CD4-positive, alpha-beta T cell treated with Interleukin-17A for 4 hours (primary cell): Measurements from ENCODE around the gene FOXJ1.

Experiments used
- DNase-seq: peaks from one replicate; pipeline ENCODE4 v3.0.0-alpha.2; 2020; ENCODE audit warnings: mixed read lengths

The FOXJ1 gene

DNA sequence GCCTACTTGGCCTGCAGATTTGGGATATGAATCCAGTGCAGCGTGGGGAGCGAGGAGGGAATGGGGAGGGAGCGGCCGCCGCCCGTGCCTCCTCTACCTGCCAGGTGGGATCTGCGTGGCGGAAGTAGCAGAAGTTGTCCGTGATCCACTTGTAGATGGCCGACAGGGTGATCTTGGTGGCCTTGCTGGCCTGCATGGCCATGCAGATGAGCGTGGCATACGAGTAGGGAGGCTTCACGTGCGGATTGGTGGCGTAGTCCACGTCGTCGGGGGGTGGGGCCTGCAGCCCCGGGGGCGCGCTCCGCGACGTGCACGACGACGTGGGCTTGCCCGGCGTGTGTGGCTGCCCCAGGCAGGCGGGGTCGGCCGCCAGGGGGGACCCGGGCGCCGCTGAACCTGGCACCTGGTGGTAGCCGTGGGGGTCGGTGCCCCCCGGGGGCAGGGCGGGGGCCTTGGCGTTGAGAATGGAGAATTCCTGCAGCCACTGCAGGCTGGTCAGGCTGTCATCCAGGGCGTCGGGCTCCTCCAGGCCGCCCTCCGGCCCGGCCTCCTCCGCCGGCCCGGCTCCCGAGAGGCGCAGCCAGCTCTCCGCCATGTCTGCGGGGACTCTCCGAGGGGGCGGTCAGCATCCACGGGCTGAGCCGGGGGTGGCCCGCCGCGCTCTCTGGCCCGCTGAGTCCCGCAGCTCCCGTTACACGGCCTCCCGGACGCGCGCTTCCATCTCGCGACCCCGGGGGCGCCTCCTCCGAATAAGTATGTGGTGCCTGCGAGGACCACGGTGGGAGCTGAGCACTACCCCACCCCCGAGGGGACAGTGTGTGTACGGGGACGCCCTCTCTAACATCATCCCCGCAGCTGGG, 1.0 kb downstream of the FOXJ1 start:
- DNase-seq = peak; percentile 55

DNA sequence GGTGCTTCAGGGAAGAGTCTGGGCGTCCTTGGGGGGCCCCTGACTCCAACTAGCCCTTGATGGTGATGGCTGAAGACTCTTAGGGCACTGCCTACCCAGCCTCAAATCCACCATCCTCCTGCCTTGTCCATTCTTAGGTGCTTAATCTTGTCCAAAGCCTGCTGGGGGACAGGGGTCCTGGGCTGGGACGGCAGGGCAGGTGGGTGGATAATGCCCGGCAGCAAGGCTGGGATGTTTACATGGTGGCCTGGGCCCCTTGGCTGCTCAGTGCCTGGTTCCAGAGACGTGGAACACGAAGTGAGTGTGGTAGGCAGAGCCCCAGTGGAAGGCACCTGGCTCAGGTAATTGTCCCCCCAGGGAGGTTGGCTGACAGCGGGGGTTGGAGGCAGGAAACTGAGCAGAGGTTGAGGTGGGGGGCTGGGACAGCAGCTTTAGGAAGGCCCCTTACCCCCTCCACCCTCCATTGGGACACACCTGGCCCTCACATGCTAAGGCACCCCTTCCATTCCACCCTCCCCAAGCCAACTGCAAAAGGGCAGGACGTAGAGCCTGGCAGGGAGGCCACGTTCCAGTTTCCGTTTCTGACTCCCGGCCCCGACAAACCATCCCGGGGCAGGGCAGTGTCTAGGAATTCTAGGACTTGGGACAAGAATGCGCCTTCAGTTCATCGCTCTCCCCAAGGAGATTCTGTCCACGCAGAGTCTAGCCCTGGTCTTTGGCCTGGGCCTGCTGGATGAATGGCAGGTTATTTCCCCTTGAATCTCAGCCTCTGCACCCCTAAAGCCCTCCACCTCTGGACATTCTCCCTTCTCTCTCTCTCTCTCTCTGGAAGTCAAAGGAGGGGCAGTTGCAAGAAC, 1.9 kb downstream of the FOXJ1 start:
- DNase-seq = no peak

DNA sequence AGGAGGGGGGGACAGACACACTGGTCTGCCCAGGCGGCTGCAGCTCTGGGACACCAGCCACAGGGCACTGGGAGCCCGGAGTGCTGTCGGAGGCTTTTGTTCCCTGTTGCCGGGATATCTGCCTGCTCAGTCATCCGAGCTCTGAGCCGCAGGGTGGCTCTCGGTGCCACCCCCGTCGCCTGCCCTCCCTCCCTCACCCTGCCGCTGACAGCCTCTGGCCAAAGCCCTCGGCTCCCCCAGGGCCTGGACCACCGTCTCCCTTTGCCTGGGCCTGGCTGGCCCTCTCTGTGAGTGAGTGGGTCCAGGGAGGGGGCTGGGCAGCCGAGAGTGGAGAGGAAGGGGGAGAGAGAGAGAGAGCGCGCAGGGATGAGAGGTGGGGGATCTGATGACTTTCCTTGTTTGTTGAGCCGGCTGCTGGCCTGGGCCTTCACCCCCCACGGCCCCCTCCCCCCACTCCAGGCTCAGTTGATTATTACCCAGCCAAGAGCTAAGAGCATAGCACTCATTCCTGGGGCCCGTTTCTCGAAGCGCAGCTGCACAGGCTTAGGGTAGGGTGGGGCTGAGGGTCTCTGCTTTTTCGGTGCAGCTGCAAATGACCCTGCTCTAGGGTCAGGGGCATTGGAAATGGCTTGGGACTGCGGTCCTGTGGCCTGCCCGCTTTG, 2.7 kb downstream of the FOXJ1 start:
- DNase-seq = no peak

DNA sequence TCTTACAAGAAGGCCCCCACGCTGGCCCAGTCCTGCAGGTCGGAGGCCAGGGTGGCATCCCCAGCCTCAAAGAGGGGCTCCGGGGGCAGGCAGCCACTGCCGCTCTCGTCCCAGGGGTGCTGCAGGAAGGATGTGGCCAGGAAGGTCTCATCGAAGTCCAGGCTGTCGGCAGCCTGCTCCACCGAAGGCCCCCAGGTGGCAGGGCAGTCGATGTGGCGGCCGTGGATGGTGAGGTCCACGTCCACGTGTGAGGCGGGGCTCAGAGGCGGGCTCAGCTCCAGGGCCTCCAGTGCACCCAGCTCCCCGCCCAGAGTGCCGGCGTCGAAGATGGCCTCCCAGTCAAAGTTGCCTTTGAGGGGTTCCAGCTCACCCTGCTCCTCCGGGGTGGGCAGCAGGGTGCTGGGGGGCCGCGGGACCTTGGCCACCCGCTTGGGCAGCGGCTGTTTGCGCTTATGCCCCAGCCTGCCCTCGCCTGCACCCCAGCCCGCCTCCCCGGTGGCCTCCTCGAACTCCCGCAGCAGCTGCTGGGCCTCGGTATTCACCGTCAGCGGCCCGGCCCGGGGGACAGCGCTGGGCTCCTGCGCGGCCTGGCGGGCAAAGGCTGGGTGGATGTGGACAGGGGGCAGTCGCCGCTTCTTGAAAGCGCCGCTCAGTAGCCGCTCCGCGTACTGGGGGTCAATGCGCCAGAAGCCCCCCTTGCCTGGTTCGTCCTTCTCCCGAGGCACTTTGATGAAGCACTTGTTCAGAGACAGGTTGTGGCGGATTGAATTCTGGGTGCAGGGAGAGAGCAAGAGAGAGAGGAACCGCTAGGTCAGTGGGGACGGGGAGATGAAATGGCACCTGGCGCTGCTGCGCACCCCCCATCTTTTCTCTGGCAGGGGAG, 3.5 kb downstream of the FOXJ1 start:
- DNase-seq = no peak

DNA sequence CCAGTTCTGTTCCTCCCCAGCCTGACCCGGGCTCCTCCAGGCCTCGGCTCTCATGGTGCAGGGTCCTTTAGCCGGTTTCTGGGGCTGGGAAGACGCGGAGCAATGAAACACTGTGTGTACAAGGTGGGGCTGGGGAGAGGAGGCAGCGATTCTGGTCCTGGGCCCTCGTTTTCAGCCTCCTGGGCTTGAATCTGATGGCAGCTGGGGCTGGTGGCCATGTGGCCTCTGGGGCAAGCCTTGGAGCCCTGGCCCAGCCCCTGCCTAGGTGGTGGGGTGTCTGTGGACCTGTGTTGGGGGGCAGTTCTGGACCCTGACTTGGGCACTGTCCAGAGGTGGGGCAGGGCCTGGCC, 4.1 kb downstream of the FOXJ1 start:
- no peak for DNase-seq

DNA sequence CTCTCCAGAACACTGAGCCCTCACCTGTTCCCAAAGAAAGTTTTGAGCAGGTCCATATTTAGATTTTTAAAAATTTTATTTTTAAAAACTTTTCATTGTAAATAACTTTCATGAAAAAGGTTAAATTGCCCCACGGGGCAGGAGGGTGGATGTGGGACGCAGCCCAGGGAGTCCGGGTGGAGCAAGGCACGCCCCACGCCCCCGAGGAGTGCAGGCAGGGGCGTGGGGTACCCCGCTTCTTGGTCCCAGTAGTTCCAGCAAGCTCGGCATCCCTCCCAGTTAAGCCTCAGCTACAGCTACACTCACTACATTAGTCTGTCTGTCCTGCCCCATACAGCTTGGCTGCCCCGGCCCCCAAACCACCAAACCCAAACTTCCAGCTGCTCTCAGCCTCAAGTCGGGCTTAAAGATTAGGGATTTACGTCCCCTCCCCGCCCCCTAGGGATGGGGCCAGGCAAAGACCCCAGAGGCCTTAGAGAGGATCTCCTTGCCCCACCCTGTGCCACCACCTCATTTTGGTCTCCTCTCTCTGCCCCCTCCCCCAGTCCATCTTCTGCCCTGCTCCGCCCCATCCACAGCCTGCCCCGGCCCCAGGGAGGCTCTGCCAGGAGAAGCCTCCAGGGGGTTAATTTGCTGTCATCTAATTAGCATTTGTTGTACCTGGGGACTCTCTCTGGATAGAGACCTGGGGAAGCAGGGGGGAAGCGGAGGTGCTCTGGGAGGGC, 4.6 kb downstream of the FOXJ1 start:
- no peak for DNase-seq

DNA sequence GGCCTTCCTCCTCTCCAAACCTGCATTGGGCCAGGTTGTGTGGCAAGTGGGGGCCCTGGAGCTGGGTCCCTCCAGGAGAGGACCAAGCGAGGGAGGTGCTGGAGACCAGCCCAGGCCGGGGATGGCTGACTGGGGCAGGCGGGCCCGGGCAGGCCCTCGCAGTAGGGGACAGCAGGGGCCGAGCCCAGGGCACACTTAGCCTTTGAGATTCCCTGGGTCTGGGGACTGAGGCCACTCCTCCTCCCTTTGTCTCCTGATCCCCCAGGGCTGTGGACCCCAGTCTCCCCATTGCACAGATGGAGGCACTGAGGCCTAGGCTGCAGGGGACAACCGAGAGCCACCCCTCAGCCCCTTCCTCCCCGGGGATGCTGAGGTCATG, 5.2 kb downstream of the FOXJ1 start:
- no peak for DNase-seq

DNA sequence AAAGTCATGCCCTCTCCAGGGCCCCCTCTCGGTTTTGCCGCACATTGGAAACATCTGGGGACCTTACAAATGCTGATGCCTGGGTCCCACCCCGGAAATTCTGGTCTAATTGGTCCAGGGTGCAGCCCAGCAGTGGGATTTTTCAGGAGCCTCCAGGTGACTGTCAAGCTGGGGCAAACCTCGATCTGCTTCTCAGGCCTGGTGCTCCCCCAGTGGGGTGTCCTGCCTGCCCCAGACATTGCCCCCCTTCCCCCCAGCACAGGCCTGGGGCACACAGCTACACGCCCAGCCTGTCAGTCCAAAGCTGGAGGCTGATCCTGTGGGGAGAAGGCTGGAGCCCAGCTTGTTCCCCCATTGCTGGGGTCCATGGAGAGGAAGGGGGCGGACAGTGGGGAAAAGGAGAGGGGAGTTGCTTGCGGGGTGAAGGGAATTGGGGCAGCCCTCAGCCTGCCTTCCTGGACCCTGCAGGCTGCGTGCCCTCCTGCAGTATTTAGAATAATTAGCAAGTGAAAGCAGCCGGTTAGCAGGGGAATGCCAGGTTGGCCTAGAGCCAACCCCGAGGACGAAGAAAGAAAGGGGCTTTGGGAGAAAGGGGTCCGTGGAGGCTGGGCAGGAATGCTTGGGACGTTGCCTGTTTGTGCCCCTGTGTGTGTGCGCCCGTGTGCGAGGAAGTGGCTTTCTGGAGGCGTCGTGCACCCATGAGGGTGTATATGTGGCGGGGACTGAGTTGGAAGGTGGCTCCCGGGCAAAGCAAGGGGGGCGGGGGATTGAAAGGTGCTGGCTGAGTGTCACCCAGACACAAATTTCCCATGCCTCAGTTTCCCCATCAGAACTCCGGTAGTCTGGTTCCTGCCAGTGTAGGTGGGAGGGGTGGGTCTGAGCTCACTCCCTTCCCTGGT, 5.9 kb downstream of the FOXJ1 start:
- DNase-seq = peak; percentile 40

DNA sequence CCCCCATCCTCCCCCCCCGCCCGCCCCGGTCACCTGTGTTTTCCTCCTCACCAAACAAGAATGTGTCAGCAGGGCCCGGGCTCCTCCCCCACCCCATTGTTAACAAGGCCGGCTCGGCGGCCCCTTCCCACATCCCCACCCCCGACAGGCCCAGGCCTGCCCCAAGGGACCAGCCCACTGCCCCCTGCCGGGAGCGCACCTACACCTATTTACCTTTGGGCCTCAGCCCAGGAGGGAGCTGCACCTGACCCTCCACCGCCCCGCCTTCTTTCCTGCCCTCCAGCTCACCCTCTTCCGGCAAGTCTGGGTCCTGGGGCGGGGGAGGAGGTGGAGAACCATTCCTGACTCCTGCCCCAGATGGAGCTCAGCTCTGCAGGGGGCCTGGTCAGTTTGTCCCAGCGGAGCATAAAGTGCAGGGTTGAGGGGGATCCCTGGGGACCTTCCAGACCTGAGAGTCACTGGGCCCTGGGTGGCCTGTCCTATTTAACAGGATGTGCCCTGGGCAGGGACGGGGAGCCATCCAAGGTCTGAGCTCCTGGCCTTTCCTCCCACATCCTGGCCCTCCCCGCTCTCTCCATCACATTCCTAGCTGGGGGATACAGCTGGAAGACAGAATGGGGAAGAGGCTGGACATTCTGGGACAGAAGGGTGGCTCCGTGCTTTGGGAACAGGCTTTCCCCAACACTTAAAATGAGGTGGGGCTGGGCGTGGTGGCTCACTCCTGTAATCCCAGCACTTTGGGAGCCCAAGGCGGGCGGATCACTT, 8.3 kb downstream of the FOXJ1 start:
- DNase-seq = no peak

DNA sequence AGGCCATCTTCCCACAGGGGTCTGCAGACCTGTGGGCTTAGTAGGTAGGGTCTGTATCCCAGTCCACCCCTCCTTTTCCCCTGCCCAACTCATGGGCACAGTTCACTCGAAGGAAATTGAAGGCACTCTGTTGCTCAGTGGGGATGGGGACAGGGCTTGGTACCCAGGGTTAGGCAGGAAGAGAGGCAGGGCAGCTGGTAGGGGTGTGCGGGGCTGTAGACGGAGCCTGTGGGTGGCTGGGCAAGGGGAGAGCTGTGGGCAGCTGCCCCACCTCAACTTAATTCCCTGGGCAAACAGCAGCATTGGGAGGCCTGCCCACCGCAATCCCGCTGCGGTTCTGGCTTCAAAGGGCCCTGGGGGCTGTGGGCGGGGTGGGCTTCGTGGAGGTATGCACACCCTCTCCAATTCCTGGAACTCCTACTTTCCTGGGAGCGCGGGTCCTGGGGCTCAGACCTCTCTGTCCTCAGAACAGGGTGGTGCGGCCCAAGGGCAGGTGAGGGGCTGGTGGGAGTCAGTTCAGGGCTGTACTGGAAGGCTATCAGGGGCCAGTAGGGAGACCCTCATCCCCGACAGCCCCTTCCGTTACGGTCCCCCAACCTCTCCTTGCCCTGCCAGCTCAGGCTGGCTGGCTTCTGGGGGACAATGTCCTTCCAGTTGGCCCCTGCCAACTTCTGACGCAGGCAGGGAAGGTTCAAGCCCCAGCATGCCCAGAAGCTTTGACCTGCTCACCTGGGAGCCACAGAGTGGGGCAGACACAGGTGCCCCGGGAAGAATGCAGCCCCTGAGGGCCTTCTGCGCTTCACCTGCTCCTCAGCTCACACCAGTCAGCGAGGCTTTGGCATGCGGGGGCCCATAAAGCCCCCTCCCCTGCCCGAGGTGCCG, 9.1 kb downstream of the FOXJ1 start:
- no peak for DNase-seq

DNA sequence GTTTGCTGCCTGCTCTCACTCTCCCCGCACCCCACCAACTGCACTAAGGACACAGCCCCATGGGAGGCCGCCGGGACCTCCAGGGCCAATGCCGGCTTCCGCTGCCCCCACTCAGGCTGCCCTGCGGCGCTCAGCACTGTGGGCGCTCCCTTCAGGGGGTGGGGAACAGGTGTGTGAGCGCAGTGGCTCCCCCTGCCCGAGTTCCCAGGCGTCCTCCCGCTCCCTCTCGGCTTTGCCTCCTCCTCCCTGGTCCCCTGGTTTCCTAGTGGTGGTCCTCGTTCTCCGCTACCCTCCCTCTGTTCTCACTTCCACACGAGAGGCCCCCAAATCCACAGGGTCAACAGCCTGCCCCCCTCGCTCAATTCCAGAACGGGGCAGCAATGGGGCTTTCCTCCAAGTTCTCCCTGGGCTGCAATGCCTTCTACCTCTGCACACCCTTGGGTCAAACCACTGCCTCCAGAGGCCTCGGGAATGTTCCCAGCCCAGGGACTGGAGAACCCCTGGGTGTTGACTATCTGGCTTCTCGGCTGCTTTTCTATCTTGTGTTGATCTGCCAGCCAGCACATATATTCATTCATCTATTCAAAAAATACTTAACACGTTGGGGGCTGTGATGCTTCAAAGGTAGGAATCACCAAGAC, 9.9 kb downstream of the FOXJ1 start:
- no peak for DNase-seq

DNA sequence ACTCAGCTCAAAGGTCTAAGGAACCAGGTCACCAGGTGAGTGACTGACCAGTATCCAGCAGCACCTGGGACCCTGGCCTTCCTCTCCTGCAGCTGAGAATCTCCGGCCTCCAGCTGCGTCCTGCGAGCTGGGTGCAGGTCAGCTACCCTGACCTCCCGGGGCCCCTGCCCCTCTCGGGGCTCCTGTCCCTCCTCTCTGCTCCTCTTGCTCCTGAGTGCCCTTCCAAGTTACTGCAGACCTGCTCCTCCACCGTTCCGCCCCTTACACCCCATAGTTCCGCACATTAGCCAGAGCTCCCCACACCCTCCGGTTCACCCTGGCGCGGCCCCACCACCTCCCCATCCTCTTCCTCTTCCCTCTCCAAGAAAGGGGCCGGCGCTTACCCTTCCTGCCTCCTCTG, 10.6 kb downstream of the FOXJ1 start:
- DNase-seq = no peak

DNA sequence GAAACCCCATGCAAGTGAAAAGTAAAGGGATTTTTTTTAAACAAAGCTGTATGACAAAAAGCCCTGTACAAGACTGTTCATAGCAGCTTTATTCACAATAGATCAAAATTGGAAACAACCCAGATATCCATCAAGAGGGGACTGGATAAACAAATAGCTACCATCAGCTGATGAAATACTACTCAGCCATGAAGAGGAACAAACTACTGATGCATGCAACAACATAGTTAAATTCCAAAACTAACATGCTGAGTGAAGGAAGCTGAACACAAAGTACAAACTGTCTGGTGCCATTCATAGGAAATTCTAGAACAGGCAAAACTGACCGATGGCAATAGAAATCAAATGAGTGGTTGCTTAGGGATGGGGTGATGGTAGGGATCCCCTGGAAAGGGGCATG, 15.1 kb downstream of the FOXJ1 start:
- no peak for DNase-seq

DNA sequence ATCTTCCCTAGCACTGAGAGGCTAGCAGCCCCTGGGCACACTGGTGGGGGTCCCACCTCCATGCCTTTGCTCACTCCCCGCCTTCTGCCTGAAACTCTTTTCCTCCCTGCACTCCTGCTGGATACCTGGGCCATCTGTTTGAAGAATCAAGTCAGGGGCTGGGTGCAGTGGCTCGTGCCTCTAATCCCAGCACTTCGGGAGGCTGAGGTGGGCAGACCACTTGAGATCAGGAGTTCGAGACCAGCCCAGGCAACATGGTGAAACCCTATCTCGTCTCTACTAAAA, 15.7 kb downstream of the FOXJ1 start:
- no peak for DNase-seq

DNA sequence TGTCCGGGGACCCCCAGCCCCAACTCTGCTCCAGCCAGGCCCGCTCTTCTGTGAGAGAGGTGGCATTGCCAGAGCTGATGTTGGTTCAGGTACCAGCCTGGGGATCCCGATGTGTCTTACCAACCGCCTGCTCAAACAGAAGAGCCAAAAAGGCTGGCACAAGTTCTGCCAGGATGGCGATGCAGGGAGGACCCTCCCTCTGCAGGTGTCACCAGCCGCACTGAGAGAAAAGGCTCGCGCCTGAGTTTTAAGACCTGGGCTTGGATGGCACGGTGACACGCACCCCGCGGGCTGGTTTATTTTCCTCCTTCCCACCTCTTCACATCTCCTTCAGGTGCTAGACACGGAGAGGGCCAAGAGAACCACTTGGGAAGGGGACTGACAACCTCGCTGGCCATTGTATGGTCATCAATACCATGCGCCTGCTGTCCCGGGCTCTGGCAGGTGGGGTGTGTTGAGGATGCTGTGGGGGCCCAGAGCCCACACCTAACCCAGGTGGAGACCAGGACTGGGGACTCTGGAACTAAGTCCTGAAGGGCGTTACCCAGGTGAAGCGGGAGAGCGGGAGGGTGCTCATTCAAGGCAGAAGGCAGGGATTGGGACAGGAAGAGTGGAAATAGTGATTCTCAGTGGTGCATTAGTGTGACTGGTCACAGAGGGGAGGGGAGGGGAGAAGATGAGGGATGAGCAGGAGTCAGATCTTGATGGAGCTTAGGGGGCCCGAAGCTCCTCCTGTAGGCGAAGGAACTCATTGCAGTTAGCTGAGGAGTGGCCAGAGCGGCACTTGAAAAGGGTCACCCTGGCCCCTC, 16.3 kb downstream of the FOXJ1 start:
- no peak for DNase-seq

DNA sequence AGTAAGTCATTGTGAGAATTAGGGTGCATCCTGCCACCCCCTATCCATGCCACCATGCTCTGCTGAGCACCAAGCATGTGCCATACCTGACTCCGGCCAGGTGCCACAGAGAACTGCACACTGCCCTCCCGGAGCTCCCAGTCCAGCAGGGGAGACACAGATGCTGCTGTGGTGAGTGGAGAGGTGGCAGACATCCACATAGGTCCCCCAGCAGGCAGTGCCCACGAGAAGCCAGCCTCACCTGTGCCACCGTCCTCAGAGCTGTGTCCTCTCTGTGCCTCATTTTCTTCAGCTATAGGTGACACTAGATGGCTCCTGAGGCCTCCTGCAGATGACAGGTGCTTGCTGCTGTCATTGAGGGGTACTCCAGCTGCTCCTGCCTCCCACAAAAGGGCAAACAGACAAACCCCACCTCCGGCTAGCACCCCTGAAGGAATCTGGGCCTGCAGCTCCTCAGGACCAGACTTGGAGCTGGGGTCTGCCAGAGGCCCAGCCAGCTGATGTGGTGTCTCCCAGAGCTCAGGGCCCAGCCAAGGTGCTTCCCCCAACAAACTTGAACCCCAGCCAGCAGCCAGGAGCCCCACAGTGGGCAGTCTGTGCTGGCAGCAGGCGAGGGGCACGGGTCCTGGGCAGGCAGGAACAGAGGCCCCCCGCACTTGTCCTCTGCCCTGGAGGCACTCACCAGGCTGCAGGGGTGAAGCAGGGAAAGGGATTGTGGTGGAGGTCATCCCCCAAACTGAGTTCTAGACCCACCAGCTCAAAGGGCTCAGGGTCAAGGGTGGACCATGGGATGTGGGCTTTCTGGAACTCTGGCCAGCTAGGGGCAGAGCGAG, 17.1 kb downstream of the FOXJ1 start:
- no peak for DNase-seq

DNA sequence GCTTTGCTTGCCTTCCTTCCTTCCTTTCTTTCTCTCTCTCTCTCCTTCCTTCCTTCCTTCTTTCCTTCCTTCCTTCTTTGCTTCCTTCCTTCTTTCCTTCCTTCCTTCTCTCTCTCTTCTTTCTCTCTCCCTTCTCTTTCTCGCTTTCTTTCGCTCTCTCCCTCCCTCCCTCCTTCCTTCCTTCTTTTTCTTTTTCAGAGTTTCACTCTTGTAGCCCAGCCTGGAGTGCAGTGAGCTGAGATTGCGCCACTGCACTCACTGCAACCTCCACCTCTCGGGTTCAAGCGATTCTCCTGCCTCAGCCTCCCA, 17.9 kb downstream of the FOXJ1 start:
- DNase-seq = no peak
